Measurements from ENCODE around the gene SCAF4.

SCAF4 gene

DNA sequence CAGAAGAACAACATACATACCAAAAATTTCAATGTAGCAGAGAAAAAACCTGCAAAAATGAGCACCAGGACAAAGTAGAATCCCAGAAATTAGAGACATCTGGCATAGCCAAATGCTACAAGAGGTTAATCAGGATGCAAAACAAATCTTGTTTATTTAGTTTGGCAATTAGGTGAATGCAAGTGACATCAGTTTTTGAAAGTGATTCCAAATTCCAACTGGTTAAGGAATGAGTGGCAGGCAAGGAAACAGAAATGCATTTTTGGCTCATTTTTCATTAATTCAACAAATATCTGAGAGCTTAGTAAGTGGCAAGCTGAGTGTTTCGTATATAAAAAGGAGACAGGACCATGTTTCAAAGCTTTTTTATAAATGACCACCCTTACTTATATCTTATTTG lies 21.3 kb downstream of the SCAF4 start:
- DNase-seq: no peak

GRCh38 chr21:31708541-31708940 lies 23.4 kb downstream of the SCAF4 start:
- no peak for DNase-seq

DNA sequence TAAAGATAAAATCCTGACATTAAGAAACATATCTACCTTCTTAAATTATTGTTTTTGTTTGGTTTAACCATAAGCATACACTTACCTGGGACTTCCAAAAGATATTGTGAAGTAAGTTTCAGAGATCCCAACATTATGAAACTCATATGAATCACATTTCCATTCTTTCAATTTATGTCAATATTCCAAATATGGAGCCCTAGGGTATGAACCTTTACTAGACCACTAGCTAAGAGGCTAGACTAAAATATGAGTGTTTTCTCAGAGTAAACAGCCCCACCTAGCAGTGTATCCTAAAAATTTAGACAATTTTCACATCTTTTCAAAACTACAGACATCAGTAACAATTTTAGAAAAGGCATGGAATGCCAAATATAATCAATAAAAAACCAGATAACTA lies 24.4 kb downstream of the SCAF4 start:
- no peak for DNase-seq

DNA sequence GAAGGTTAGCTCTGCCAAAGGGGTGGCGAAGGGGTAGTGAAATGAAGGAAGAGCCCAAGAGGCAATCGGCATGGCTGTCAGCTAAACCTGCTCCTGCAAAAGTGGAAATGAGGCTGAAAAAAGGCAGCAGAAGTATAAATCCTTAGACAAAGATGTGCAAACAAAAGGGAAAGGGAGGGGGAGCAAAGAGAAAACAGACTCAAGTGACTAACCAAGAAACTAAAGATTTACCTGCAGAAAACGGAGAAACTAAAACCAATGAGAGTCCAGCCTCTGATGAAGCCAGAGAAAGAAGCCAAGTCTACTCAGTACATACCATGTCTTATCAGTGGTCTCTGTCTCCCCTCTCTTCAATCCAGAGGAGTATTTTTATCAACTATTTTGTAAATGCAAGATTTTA lies 25.4 kb downstream of the SCAF4 start:
- DNase-seq: no peak

GRCh38 chr21:31700040-31700439 lies 31.9 kb downstream of the SCAF4 start:
- no peak for DNase-seq

GRCh38 chr21:31698461-31698860 lies 33.5 kb downstream of the SCAF4 start:
- DNase-seq: no peak

DNA sequence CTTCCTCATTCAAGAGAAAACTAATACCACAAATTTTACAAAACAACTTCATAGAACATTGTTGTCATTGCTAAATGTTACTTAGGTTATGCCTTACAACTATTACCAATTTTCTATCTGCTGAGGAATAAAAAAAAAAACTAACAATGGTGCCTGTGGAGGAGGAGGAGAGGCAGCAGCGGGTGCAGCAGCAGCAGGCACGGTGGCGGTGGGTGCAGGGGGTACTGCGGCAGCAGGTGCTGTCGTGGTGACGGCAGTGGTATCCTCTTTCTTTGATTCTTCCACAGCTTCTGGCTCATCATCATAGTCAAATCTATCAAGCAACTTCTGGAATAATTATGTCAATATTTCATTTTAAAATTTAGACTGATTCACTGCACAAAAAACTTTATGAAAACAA lies 35.5 kb downstream of the SCAF4 start:
- no peak for DNase-seq

GRCh38 chr21:31693222-31693621 lies 38.7 kb downstream of the SCAF4 start:
- no peak for DNase-seq

DNA sequence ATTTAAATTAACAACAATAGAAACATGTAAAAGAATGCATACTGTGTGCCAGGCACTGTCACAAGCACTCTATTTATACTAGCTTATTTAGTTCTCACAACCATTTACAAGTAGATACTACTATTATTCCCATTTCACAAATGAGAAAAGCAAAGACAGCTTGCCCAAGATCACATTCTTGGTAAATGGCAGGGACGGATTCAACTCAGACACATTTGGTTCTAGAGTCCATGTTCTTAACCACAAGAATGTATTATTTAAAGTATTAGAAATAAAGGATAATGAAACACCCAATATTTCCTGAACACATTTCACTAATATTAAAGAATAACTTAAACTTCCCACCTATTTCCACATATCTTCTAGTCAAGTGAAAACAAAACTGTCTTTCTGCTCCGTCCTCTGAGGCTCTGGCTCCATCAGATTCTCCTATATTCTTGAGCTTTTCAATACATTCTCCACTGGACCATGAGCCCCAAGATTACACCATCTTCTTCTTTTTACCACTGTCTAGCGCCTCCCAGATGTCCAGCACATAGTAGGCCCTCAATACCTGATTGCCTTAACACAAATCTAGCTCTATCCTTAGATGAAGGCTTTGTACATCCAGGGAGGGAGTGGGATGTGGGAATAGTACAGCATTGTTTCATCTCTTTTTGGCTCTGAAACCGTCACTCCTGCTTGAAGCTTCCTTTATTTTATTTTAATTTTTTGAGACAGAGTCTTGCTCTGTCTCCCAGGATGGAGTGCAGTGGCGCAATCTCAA lies 43.1 kb downstream of the SCAF4 start:
- no peak for DNase-seq

GRCh38 chr21:31687108-31687507 lies 44.8 kb downstream of the SCAF4 start:
- DNase-seq: no peak

DNA sequence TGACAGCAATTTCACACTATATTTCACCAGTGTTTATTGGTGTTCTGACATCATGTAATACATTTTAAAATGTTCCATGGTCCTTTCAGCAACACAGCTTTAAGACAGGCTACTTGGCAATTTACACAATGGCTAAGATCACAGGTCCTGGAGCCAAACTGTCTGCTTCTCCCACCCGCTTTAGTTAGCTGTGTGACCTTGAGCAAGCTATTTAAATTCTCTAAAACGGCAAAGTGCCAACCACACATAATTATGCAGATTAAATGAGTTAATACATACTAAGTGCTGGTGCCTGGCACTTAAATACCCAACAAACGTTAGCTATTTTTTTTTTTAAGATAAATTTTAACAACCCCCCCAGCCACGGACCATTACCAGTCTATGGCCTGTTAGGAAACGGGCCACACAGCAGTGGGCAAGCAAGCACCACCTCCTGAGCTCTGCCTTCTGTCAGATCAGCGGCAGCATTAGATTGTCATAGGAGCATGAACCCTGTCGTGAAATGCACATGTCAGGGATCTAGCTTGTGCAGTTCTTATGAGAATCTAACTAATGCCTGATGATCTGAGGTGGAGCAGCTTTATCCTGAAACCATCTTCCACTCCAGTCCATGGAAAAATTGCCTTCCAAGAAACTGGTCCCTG lies 45.5 kb downstream of the SCAF4 start:
- DNase-seq: no peak

DNA sequence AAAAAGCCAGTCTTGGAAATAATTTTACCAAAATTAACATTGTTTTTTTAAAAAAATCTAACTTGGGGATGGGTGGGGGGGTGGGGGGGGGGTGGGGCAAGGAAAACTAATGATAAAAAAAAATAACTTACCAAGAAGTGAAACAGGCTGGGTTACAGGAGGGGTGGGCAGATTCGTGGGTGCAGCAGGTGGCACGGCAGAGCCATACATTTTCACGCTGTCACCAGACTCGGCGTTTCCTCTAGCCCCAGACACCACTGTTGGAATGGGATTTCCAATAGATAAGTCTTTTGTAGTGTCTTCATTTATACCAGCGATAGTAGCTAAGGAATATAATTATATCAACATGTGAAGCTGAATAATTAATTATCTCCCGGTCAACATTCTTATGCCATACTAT lies 47.0 kb downstream of the SCAF4 start:
- DNase-seq: no peak

- no peak for DNase-seq
These were observed 48.9 kb downstream of the SCAF4 start for GRCh38 chr21:31683029-31683428.

- no peak for DNase-seq
These were observed 49.3 kb downstream of the SCAF4 start for GRCh38 chr21:31682620-31683019.

DNA sequence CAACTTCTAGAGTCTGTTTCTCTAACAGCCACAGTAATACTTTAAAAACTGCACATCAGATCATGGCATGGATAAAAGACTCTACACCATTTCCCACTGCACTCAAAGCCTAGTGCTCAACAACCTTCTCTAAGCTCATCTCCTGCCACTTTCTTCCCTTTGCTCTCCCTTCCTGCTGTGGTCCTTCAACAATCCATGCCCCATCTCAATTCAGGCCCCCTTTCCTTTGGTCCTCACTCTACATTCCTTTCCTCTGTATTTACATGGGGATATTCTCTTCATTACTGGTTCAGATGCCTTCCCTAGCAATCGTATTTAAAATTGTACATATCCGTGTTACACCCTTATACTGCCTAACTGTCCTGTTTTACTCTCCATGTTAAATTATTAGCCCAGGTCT lies 53.4 kb downstream of the SCAF4 start:
- DNase-seq: no peak

GRCh38 chr21:31677047-31677446 lies 54.9 kb downstream of the SCAF4 start:
- no peak for DNase-seq

DNA sequence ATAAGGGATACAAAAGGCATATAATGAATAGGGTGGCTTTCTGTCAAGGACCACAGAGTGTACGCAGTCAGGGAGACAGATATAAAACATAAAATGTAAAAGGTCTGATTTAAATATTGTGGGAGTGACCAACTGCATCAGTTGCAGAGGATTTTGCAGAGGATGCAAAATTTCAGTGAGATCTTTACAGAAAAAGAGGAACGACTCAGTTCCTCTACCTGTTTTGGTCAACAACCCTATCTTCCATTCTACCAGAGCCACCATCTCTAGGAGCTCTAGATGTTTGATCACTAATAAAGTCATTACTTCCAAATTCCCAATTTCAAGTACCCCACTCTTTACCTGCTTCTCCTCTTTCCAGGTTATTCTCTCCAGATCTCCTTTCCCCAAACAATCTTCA lies 56.0 kb downstream of the SCAF4 start:
- DNase-seq: no peak

DNA sequence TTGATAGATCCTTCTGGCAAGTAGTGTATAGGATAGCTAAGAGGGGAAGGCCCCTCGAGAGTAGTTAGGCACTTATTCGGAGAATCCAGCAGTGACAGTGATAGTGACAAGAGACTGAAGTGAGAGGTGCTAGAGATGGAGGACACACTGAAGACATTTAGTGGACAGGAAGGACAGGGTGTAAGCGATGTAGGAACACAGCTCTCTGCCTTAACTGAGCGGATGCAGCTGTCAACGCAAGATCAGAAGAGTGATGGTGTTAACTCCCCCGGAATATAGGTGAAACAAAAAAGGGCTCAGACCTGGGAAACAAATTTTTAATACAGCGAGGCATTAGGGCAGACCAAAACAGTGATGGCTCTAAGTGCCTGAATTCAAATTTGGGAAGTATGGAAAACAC lies 56.6 kb downstream of the SCAF4 start:
- DNase-seq: no peak

GRCh38 chr21:31673321-31673912 lies 58.5 kb downstream of the SCAF4 start:
- DNase-seq: no peak

- DNase-seq: no peak
These were observed 60.0 kb downstream of the SCAF4 start for GRCh38 chr21:31671931-31672330.

GRCh38 chr21:31671146-31671716 lies 60.7 kb downstream of the SCAF4 start:
- DNase-seq: no peak

- DNase-seq: no peak
These were observed 61.8 kb downstream of the SCAF4 start for GRCh38 chr21:31670070-31670469.

GRCh38 chr21:31668651-31669491 lies 63.0 kb downstream of the SCAF4 start:
- DNase-seq: no peak
